MCF 10A (cell line): ENCODE data around the gene COPS9. TPM values are rescaled to one million over a fixed set of nuclear protein-coding genes. Genes with fewer than 3 reads are reported as not detected.
A peak's percentile ranks its signal among the peaks of the same experiment; 100 is the strongest.

ENCODE experiments used
- BruUV-seq: library from RNA; stranded (reverse); fragments of 400-500 nt; replicated peaks from 2 replicates; lab custom pipeline; 2021; lab: Mats Ljungman, UMichigan
- CTCF ChIA-PET: fragments of 300-600 bp; sonication (Branson Sonifier 250); formaldehyde crosslinking; extraction: SDS; loops from one replicate; lab custom pipeline; 2021; ENCODE audit warnings: antibody characterized with exemption, inconsistent platforms; lab: Yijun Ruan, JAX
- POLR2A ChIA-PET: fragments of 300-600, 350-650 bp; sonication (Branson Sonifier 250); formaldehyde crosslinking; extraction: SDS; loops from one replicate; lab custom pipeline; 2020; ENCODE audit warnings: antibody characterized with exemption, inconsistent platforms; lab: Yijun Ruan, JAX
- DNase-seq: peaks from one replicate; pipeline ENCODE4 v3.0.0-alpha.2; 2018; ENCODE audit not compliant: unreplicated experiment
- H3K27ac Mint-ChIP-seq: one replicate; pipeline ENCODE4 v1.8.0; 2022; ENCODE audit warnings: mild to moderate bottlenecking, low read depth, mixed read lengths; ENCODE audit not compliant: unreplicated experiment
- H3K27me3 Mint-ChIP-seq: one replicate; pipeline ENCODE4 v1.8.0; 2022; ENCODE audit warnings: mixed read lengths; ENCODE audit not compliant: insufficient read depth, unreplicated experiment
- H3K36me3 Mint-ChIP-seq: one replicate; pipeline ENCODE4 v1.8.0; 2022; ENCODE audit warnings: mild to moderate bottlenecking, moderate library complexity, mixed read lengths; ENCODE audit not compliant: insufficient read depth, unreplicated experiment
- H3K4me1 Mint-ChIP-seq: one replicate; pipeline ENCODE4 v1.8.0; 2022; ENCODE audit warnings: mixed read lengths; ENCODE audit not compliant: insufficient read depth, unreplicated experiment
- H3K4me3 Mint-ChIP-seq: one replicate; pipeline ENCODE4 v1.8.0; 2022; ENCODE audit warnings: mild to moderate bottlenecking, moderate library complexity, mixed read lengths; ENCODE audit not compliant: unreplicated experiment
- H3K9me3 Mint-ChIP-seq: one replicate; pipeline ENCODE4 v1.8.0; 2022; ENCODE audit warnings: mixed read lengths; ENCODE audit not compliant: unreplicated experiment
- CTCF ChIP-seq: fragments of 200-600 bp; IDR thresholded peaks from one replicate; pipeline ENCODE4 v1.8.0; 2022; ENCODE audit warnings: antibody characterized with exemption, mild to moderate bottlenecking; ENCODE audit not compliant: unreplicated experiment
- intact Hi-C: fragments of 100-400 bp; cut with micrococcal nuclease; formaldehyde crosslinking; loops from 2 replicates; pipeline ENCODE4 v1.14.1; 2022
- total RNA-seq: library from RNA; stranded (reverse); gene quantifications from 2 replicates; pipeline ENCODE4 v1.2.3, GENCODE V29; 2022

The COPS9 gene
- total RNA-seq, 1 experiment from 2014 or later = 146 TPM

DNA sequence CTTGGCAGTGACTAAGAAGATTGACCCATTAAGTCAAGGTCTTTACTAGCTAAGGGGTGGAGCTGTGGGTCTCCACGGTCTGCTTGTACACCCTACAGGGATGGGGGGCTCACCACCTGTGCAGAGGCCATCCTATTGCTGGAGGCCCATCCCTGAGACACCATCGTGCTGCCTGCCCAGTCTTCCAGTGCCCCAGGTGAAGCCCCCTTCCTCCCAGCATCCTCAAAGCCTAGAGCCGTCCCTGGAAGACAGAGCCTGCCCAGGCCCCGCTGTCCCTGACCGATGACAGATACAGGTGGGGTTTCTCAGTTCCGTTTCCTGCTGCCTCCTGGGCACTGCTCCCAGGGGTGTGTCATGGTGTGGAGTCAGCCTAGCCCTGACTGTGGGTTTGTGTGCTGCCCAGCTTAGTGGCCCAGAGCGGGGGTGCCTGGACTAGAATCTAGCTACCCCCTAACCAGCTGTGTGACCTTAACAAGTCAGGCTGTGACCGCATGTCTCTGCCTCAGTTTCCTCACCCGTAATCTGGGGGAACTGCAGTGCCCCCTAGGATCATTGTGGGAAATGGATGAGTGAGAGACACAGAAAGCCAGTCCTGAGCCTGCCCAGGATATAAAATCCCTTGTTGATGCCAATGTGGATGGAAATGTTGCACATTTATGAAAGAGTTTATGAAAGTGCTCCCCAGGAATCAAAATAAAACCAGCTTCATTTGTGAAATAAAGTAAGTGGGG lies 2.3 kb upstream of the COPS9 start:
- intact Hi-C loops = no loop called here
- DNase-seq = no peak
- ChIA-PET POLR2A (interaction anchor here (0.7 kb wide), 1 partner anchor 79 kb away, joined by 4 read pairs; no protein-coding TSS in a partner anchor), CTCF (interaction anchor here (0.7 to 9.5 kb wide), 3 partner anchors 69 to 79 kb away, joined by 3 to 201 read pairs (median 5); no protein-coding TSS in a partner anchor)
- H3K4me3 Mint-ChIP-seq = no peak overlapping the region
- H3K9me3 Mint-ChIP-seq = no peaks in the 10 kb centered on the region
- peaks cover 17% of the 10 kb centered on the region for H3K4me1 Mint-ChIP-seq
- H3K27ac Mint-ChIP-seq = no peak overlapping the region
- H3K27me3 Mint-ChIP-seq = peaks cover 23% of the 10 kb centered on the region
- BruUV-seq = no TSS peak
- TF ChIP-seq CTCF = no peak
- peaks cover 10% of the 10 kb centered on the region for H3K36me3 Mint-ChIP-seq

DNA sequence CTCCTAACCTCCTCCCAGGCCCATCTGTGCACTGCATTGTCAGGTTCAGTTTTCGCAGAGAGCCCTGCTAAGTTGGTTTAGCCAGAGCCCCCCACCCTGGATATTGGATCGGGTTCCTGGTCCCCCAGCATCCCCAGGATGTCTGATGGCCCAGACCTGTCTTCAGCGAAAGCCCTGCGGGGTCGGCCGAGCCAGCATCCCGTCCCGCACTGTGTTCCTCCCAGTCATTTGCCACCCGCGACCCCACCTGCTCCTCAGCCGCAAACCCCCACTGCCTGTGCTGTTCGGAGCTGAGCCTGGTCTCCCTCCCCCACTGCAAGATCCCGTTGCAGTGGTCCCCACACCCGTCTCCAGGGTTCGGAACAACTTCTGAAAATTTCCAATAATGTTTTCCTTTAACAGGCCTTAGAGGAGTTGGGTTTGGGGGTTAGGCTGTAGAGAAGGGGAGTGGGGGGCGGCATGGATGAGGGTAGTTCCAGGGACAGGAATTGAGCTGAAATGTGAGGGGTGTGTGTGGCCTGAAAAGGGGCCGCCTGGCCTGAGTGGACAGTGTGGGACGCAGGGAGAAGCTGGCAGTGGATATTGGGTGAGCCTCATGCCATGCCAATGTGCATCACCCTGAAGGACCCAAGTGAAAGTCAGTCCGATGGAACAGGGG lies 1.6 kb upstream of the COPS9 start:
- peaks cover 16% of the 10 kb centered on the region for H3K27me3 Mint-ChIP-seq
- no peak for DNase-seq
- no peaks in the 10 kb centered on the region for H3K9me3 Mint-ChIP-seq
- no peak for TF ChIP-seq CTCF
- CTCF ChIA-PET = interaction anchor here (0.7 to 9.5 kb wide), 2 partner anchors 68 to 78 kb away, joined by 3 to 201 read pairs; no protein-coding TSS in a partner anchor
- POLR2A ChIA-PET = no interaction called here
- no TSS peak for BruUV-seq
- intact Hi-C loops = no loop called here
- H3K4me3 Mint-ChIP-seq = no peak overlapping the region
- peaks cover 14% of the 10 kb centered on the region for H3K36me3 Mint-ChIP-seq
- peaks cover 17% of the 10 kb centered on the region for H3K4me1 Mint-ChIP-seq
- no peak overlapping the region for H3K27ac Mint-ChIP-seq

DNA sequence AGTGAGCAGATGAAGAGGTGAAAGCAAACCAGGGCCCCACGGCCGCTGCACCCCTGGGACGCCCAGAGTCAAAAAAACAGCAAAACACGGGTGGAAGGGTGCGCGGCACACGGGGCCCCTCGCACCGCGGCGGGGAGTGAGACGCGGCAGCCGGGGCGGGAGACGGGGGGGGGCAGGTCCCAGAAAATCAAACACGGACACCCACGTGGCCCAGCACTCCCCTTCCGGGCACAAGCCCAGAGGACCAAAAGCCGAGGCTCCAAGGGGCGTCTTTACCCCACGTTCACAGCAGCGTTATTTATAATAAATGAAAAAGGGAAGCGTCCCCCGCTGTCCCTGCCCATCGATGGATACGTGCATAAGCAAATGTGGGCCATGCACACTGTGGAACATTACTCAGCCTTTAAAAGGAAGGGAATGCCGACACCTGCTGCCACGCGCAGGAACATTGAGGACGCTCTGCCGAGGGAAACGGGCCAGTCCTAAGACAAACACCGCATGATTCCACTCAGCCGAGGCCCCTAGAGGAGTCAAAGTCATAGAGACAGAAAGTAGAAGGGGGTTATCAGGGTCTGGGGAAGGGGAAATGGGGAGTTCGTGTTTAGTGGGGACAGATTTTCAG lies 677 bp upstream of the COPS9 start:
- Mint-ChIP-seq H3K27me3 (peaks cover 7% of the 10 kb centered on the region), H3K27ac (no peak overlapping the region), H3K4me3 (peak overlapping the region; percentile 91), H3K9me3 (no peaks in the 10 kb centered on the region), H3K36me3 (peaks cover 22% of the 10 kb centered on the region), H3K4me1 (peaks cover 17% of the 10 kb centered on the region)
- ChIA-PET POLR2A (no interaction called here), CTCF (no interaction called here)
- no peak for DNase-seq
- no peak for TF ChIP-seq CTCF
- intact Hi-C loops = no loop called here
- BruUV-seq = no TSS peak

DNA sequence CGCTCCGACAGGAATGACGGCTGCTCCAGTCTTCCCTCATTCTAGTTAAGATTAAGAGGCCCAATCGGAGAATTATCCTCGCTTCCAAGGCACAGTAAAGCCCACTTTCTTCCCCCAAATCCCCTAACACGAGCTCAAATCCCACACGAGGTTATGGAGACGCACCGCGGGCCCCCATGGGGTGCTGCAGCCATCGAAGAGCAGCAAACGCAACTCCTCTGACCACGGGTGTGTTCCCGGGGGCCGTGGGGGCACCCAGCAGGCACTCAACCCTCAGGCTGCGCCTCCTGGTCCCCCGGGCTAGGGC lies 446 bp downstream of the COPS9 start:
- intact Hi-C loops = no loop called here

More for the DNA sequence above, 446 bp downstream of the COPS9 start:
- peaks cover 32% of the 10 kb centered on the region for H3K36me3 Mint-ChIP-seq
- no peak for DNase-seq
- ChIA-PET POLR2A (interaction anchor here (0.7 to 1.0 kb wide), 3 partner anchors 34 to 85 kb away, joined by 3 read pairs; no protein-coding TSS in a partner anchor), CTCF (interaction anchor here (0.5 to 1.0 kb wide), 4 partner anchors 9 to 85 kb away, joined by 3 to 4 read pairs (median 4); no protein-coding TSS in a partner anchor)
- BruUV-seq = no TSS peak
- no peak for TF ChIP-seq CTCF
- peak overlapping the region; percentile 91 for H3K4me3 Mint-ChIP-seq
- no peaks in the 10 kb centered on the region for H3K9me3 Mint-ChIP-seq
- H3K27me3 Mint-ChIP-seq = no peaks in the 10 kb centered on the region
- H3K4me1 Mint-ChIP-seq = peaks cover 17% of the 10 kb centered on the region
- peak overlapping the region; percentile 93 for H3K27ac Mint-ChIP-seq
